Iris pigment epithelial cell (primary cell): Measurements from ENCODE around the gene KIAA1191.

Experiments
- DNase-seq: peaks from one replicate; pipeline ENCODE4 v3.0.0-alpha.2; 2011; ENCODE audit warnings: low read depth

KIAA1191 gene

DNA sequence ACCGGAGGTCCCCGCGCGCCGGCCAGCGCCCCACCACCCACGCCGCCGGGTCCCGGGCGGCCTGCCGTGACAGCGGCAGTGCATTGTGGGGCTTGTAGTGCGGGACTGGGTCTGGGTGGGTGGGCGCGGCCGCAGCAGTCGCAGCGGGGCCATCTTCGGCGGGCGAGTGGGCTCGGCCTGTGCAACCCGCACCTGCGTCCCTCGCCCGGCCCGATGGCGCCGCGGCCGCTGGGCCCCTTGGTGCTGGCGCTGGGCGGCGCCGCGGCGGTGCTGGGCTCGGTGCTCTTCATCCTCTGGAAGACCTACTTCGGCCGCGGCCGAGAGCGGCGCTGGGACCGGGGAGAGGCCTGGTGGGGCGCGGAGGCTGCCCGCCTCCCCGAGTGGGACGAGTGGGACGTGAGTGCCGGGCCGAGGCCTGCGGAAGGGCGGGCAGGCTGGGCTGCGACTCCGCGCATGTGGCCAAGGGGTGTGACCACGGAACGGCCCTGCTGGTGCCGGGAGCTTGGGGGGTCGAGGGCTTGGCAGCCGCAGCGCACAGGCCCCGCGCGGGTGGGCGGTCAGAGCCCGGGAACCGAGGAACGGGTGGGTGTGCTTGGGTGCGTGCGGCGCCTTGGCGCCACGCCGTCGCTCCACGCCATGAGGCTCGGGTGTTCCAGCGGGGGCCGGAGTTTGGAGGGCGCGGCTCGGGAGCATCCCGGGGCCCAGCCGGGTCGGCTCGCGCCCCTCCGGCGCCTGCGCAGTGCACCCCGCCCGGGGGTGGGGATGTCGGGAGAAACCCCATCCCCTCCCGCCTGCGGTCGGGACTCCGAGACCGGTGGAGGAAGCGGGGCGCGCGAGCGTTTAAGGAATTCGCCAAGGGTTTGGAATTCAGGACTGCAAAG is 4.0 kb upstream of the KIAA1191 start, which contains the start of gene ARL10:
ARL10 (plus strand) TSS at position 137 of the 881 bp plus-strand sequence; CDS start at position 214, 77 bp downstream.
- DNase-seq, result peak; percentile 45

DNA sequence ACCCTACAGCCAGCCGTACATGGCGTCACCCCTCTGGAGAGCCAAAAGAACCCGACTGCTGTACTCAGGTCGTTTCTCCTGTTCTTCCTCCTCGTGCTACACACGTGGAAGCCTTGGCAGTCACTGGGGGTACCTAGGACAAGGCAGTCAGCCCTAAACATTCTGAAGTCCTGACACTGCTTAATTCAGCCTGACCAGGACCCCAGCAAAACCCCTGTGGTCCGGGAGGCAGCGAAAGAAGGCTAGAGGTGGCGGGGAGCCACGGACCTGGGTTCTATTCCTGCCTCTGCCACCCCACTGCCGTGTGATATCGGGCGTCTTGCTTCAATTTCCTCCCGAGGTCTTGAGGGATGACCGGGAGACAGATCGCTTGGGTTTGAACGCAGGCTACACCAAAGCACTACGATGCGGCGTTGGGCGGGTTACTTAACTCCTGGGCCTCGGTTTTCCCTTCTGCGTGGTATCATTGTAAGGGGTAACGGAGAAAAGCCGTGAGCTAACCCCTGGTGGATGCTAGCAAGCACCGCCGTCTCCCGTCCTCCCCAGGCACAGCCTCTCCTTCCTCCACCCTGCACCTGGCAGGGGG is 3.3 kb upstream of the KIAA1191 start:
- peak; percentile 36 for DNase-seq

GRCh38 chr5:176362233-176362490 is 598 bp upstream of the KIAA1191 start:
- DNase-seq, result no peak

DNA sequence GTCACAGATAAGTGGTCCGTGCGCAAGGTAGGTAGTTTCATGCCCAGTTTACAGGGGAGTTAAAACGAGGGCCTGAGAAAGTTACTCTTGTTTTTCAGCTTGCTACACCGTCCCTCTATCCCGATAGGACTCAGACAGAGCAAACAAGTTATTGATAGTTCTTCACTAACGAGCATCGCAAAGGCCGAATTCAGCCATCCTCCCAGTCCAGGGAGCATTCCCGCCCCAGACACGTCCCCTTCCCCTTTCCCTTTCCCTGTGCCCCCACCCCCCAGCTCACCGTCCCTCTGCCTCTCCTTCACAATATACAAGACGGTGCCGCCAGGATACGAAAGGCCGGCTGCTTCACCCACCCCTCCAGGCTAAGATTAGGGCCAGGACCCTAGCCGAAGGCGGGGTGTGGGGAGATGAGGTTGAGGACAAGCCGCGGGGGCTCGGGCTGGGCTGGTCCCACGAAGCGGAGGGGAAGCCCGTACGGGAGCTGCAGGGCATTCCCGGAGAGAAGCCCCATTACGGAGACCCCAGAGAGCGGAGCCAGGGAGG is 599 bp downstream of the KIAA1191 start:
- DNase-seq, result peak; percentile 15

DNA sequence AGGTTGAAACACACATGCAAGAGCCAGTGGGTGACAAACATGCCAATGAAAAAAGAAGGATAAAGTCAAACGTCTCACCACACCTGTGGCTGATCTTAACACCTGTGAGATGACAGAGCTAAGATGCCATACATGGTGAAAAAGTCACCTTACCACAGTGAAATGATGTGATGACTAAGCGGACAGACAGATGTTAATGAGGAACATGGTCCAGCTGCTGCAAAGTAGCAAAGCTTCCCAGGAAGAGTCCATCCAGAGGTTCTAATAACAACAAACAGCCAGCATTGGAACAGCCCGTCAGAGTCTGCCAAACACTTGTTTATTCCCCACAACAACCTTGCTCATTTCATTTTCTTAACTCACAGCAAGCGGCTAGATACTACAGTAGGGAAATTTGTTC is 1.9 kb downstream of the KIAA1191 start:
- no peak for DNase-seq

- DNase-seq, result no peak
These were observed 5.4 kb downstream of the KIAA1191 start for GRCh38 chr5:176356179-176356566.

- no peak for DNase-seq
These were observed 6.0 kb downstream of the KIAA1191 start for GRCh38 chr5:176355400-176356178.

DNA sequence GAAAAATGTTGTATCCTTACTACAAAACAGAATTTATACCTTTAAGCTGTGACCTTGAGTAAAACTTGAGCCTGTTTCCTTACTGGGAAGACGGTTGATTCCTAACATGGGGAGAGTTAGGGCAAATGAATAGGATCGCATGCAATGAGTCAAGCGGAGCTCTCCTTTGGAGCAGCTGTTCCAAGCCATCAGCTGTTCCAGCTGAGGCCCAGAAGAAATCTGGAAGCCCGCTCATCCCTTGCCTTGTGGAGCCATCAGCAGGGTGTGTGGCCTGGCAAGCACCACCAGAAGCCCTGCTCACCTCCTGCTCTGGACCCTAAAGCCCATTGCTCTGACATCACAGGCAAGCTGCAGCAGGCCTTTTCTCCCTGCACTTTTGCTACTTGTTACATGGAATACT is 8.0 kb downstream of the KIAA1191 start:
- no peak for DNase-seq

DNA sequence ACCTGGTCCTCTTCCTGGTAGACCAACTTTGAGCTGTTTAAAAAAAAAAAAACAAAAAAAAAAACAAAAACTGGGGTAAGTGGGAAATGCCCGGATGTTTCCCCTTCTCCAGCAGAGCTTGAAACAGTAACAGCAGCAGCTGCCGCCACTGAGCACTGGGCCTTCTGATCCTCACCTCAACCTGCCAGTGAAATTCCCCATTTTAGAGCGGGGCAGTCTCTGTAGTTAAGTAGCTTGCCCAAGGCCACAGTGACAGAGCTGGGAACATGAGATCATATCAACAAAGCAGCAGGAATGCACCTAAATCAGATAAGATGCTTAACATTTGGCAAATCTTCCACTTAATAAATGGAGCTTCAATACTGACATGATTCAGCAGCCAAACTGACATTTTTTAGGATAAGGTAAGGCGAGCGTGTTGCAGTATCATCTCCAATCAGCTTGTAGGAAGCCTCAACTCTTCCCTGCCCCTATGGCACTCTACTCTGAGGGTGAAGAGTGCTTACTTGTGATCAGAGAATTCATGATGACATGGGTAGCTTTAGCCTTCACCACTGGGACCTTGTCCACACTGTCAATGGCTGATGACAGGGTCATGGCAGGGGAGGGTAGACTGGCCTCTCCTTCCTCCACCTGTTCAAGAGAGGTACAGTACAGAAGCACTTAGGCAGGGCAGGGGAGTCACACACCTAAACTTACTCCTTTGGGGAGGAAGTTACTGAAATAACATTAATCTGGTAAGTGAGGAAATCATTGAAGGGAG is 9.3 kb downstream of the KIAA1191 start:
- peak; percentile 73 for DNase-seq

DNA sequence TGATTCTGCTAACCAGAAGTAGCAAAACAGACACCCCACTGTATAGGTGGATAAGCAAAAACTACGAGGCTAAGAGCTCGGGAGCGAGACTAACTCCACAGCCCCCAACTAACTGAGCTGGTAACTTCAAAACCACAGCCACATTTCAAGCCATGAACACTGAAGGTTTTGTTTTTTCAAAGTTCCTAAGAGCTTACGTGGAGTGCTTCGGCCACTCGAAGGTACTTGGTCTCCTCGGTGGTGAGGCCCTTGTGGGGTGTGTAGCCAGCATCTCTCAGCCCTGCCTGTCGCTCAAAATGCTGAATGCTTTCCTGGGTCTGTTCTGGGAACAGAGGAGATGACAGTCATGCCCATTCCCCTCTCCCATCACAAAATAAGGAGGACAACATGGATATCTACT is 11.1 kb downstream of the KIAA1191 start:
- DNase-seq, result no peak

GRCh38 chr5:176342766-176343458 is 18.7 kb downstream of the KIAA1191 start:
- DNase-seq, result no peak

DNA sequence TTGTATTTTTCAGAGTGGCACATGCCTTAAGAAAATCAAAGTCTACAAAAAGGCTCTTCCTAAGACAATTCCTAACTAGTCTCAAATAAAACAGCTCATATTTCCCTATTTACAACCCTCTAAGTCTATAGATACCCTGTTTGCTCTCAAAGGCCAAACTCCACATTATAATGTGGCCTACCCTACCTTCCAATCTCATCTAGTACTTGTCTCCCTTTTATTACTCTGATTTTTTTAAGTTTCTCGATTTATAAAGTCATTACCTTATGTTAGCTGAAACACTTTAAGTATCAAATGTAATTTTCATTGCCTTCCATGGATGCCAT is 19.4 kb downstream of the KIAA1191 start:
- no peak for DNase-seq

- DNase-seq, result no peak
These were observed 20.0 kb downstream of the KIAA1191 start for GRCh38 chr5:176341325-176342157.

DNA sequence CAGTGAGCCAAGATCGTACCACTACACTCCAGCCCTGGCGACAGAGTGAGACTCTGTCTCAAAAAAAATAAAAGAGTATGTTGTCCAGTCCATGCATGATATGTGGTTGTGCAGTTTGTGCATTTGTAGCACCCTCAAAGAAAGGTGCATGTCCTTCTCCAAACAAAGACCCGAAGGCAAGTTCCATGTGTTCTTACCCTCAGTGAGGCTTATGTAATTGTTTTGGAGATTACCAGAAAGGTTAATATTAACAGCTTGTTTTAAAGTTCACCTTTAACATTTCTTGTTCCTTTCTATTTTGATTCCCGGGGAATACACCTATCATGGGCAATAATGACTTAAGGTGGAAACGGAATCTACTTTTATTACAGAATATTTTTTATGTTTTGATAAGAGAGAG is 22.3 kb downstream of the KIAA1191 start:
- no peak for DNase-seq

GRCh38 chr5:176337913-176338312 is 23.7 kb downstream of the KIAA1191 start:
- DNase-seq, result peak; percentile 63

DNA sequence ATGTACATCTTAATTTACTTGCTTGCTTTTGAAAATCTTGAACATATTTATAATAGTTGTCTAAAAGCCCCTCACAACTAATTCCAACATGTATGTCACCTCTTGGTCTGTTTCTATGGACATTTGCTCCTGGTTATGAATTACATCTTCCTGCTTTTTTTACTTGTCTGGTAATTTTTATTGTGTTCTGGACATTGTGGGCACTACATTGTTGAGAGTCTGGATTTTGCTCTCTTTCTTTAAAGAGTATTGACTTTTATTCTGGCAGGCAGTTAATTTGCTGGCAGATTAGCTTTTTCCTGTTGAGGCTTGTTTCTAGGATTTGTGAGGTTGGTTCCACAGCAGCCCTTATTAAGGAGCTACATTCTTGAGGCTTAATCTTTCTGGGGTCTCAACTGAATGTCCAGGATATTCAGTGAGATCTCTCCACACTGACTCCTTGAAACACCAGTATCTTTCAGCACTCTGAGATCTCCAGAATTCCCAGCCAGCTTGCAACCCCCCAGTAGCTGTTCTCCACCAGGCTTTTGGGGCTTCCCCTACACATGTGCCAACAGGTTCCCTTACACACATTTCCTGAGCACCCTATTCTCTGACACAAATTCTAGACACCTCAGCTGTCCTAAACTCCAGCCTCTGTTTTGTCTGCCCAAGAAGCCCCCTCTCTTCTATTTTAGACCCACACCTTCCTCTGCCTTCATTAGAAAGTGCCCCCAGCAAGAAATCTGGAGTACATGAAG is 27.4 kb downstream of the KIAA1191 start:
- no peak for DNase-seq

DNA sequence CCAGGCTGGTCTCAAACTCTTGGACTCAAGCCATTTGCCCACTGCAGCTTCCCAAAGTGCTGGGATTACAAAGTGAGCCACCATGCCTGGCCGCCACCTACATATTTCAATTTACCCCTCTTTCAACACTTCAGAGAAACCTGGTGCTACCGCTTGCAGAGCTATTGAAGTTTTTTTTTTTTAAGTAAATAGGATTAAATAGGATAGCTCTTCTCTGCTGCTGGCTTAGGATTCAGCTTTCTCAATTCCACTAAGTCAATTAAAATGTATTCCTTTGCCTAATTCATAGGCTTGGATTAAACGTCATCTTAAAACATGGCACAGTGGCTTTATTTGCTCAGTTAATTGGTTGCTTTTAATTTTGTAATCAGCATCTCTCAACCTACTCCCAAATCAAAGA is 41.0 kb downstream of the KIAA1191 start:
- DNase-seq, result no peak

- peak; percentile 21 for DNase-seq
These were observed 41.6 kb downstream of the KIAA1191 start for GRCh38 chr5:176319827-176320554.
